Measurements from ENCODE around the gene LRP1B. TPM values are rescaled to one million over a fixed set of nuclear protein-coding genes. Genes with fewer than 3 reads are reported as not detected.

Gene LRP1B
- total RNA-seq, 2 donors from 2014 or later = 0.79 to 1.8 TPM

- peaks cover 3% of the 10 kb centered on the region for H3K27me3 Mint-ChIP-seq (ENCODE audit: insufficient read depth)
- TF ChIP-seq, protein P1, sequence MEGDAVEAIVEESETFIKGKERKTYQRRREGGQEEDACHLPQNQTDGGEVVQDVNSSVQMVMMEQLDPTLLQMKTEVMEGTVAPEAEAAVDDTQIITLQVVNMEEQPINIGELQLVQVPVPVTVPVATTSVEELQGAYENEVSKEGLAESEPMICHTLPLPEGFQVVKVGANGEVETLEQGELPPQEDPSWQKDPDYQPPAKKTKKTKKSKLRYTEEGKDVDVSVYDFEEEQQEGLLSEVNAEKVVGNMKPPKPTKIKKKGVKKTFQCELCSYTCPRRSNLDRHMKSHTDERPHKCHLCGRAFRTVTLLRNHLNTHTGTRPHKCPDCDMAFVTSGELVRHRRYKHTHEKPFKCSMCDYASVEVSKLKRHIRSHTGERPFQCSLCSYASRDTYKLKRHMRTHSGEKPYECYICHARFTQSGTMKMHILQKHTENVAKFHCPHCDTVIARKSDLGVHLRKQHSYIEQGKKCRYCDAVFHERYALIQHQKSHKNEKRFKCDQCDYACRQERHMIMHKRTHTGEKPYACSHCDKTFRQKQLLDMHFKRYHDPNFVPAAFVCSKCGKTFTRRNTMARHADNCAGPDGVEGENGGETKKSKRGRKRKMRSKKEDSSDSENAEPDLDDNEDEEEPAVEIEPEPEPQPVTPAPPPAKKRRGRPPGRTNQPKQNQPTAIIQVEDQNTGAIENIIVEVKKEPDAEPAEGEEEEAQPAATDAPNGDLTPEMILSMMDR (conservative IDR thresholded peaks at IDR 0.05) = no peak
- no CpG with 5 or more reads among the region's 1 CpG for WGBS, 2 experiments (ENCODE audit: insufficient coverage in 1 of 2, insufficient read length in 1 of 2)
- Histone ChIP-seq H3K9ac (ENCODE audit: extremely low read depth, low read length, poor library complexity, severe bottlenecking) (no peak overlapping the region), H3K27ac (ENCODE audit: low read depth, low read length) (no peak overlapping the region), H3K27me3 (ENCODE audit: control insufficient read depth, insufficient read depth, low read length, poor library complexity, severe bottlenecking) (no peaks in the 10 kb centered on the region), H3K9me3 (ENCODE audit: control insufficient read depth, low read length) (no peaks in the 10 kb centered on the region), H3K36me3 (ENCODE audit: control insufficient read depth, insufficient read depth, low read length) (no peaks in the 10 kb centered on the region), H3K4me3 (ENCODE audit: low read length) (no peak overlapping the region), H3K4me1 (ENCODE audit: control insufficient read depth, insufficient read depth, low read length) (no peaks in the 10 kb centered on the region)
- DNase-seq = no peak
- H3K4me3 Mint-ChIP-seq = no peak overlapping the region
- H3K36me3 Mint-ChIP-seq (ENCODE audit: low read depth) = no peaks in the 10 kb centered on the region
- peaks cover 5% of the 10 kb centered on the region for H3K4me1 Mint-ChIP-seq
- peaks cover 2% of the 10 kb centered on the region for H3K9me3 Mint-ChIP-seq
- H3K27ac Mint-ChIP-seq = no peak overlapping the region
Measured at GRCh38 chr2:141586985-141587384, 543.8 kb downstream of the LRP1B start.

DNA sequence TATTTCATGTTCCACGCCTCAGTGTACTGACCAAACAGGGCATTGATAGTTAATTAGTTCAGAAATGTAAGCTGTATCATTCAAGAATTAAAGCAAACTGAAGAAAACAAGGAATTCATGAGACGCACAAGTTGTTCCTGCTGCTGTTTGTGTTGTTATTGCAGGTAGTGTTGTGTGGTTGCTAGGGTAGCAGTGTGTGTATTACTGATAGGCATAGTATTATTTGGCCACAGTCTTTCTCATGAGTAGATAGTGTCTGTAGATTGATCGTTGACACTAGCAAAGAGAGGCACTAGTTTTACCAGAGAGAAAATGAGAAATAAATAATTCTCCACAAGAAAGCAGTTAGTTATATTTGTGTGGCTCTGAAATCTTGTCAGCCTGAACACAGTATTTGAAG is 548.6 kb downstream of the LRP1B start:
- H3K9me3 ChIP-seq (ENCODE audit: control insufficient read depth, low read length) = no peaks in the 10 kb centered on the region
- no peak overlapping the region for H3K27ac Mint-ChIP-seq
- DNase-seq = no peak
- peaks cover 8% of the 10 kb centered on the region for H3K27me3 Mint-ChIP-seq (ENCODE audit: insufficient read depth)
- no peaks in the 10 kb centered on the region for H3K4me1 ChIP-seq (ENCODE audit: control insufficient read depth, insufficient read depth, low read length)
- peaks cover 13% of the 10 kb centered on the region for H3K4me1 Mint-ChIP-seq
- no peak overlapping the region for H3K9ac ChIP-seq (ENCODE audit: extremely low read depth, low read length, poor library complexity, severe bottlenecking)
- TF ChIP-seq, protein P1 (conservative IDR thresholded peaks at IDR 0.05) = no peak
- no peak overlapping the region for H3K4me3 ChIP-seq (ENCODE audit: low read length)
- no peaks in the 10 kb centered on the region for H3K36me3 Mint-ChIP-seq (ENCODE audit: low read depth)
- 91 to 100% methylated on average over 3 of the region's 3 CpGs for WGBS, 2 experiments (ENCODE audit: insufficient coverage in 1 of 2, insufficient read length in 1 of 2)
- H3K27me3 ChIP-seq (ENCODE audit: control insufficient read depth, insufficient read depth, low read length, poor library complexity, severe bottlenecking) = peaks cover 18% of the 10 kb centered on the region
- no peak overlapping the region for H3K27ac ChIP-seq (ENCODE audit: low read depth, low read length)
- H3K36me3 ChIP-seq (ENCODE audit: control insufficient read depth, insufficient read depth, low read length) = no peaks in the 10 kb centered on the region
- no peaks in the 10 kb centered on the region for H3K9me3 Mint-ChIP-seq
- no peak overlapping the region for H3K4me3 Mint-ChIP-seq

DNA sequence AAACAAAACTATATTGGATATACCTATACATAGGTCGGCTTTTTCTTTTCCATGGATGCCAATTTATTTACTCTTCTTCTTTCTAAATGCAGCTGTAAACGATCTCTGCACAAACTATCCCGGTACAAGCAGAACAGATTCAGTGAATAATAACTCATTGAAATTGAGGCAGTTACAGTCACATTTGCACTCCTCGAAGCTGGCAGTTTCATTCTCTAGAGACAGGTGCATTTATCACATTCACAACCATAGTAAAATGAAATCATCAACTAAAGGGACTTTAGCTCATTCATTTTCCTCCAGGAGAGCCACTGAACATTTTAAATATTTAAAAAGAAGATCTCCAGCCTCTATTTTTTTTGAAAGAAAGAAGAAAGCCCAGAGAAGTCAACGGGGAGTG is 551.7 kb downstream of the LRP1B start:
- H3K9me3 ChIP-seq (ENCODE audit: control insufficient read depth, low read length) = no peaks in the 10 kb centered on the region
- no peak overlapping the region for H3K27ac ChIP-seq (ENCODE audit: low read depth, low read length)
- H3K27me3 ChIP-seq (ENCODE audit: control insufficient read depth, insufficient read depth, low read length, poor library complexity, severe bottlenecking) = peaks cover 18% of the 10 kb centered on the region
- Mint-ChIP-seq H3K9me3 (peaks cover 9% of the 10 kb centered on the region), H3K4me3 (no peak overlapping the region), H3K27ac (no peak overlapping the region), H3K4me1 (peaks cover 13% of the 10 kb centered on the region), H3K36me3 (ENCODE audit: low read depth) (no peaks in the 10 kb centered on the region), H3K27me3 (ENCODE audit: insufficient read depth) (peaks cover 8% of the 10 kb centered on the region)
- no peak for DNase-seq
- no peak overlapping the region for H3K9ac ChIP-seq (ENCODE audit: extremely low read depth, low read length, poor library complexity, severe bottlenecking)
- H3K4me3 ChIP-seq (ENCODE audit: low read length) = no peak overlapping the region
- no peaks in the 10 kb centered on the region for H3K36me3 ChIP-seq (ENCODE audit: control insufficient read depth, insufficient read depth, low read length)
- 93 to 94% methylated on average over 4 to 5 of the region's 5 CpGs for WGBS, 2 experiments (ENCODE audit: insufficient coverage in 1 of 2, insufficient read length in 1 of 2)
- H3K4me1 ChIP-seq (ENCODE audit: control insufficient read depth, insufficient read depth, low read length) = no peaks in the 10 kb centered on the region
- TF ChIP-seq, protein P1 (conservative IDR thresholded peaks at IDR 0.05) = no peak
